HCT116 (cell line): ENCODE results near the gene ZNF469. TPM values are rescaled to one million over a fixed set of nuclear protein-coding genes. Genes with fewer than 3 reads are reported as not detected.

Experiments
- ATAC-seq: fragments of 200-7000 bp; cut with Tn5 transposase; 2 replicates; pipeline ENCODE4 v1.9.1; 2020; ENCODE audit warnings: mild to moderate bottlenecking, moderate library complexity
- BruUV-seq: library from RNA; stranded (reverse); fragments of 400-500 nt; replicated peaks from 2 replicates; lab custom pipeline; 2021; lab: Mats Ljungman, UMichigan
- CTCF ChIA-PET: fragments of 300-600 bp; sonication (Branson Sonifier 250); formaldehyde crosslinking; loops from one replicate; lab custom pipeline; 2021; ENCODE audit warnings: antibody characterized with exemption; lab: Charles Lee
- POLR2A ChIA-PET: fragments of 300-600, 350-600 bp; sonication (Branson Sonifier 250); formaldehyde crosslinking; loops from one replicate; lab custom pipeline; 2021; ENCODE audit warnings: antibody characterized with exemption; lab: Charles Lee
- RAD21 ChIA-PET, 2 experiments: fragments of 300-600 bp; sonication (Branson Sonifier 250); formaldehyde crosslinking; loops; one replicate each; lab custom pipeline; 2023; ENCODE audit warnings: low total read pairs in 2 of 2; ENCODE audit not compliant: uncharacterized antibody in 2 of 2, unreplicated experiment in 2 of 2, low non-redundant PET in 1 of 2; lab: Charles Lee
- DNase-seq: peaks from one replicate; pipeline ENCODE4 v3.0.0-alpha.2; 2010; ENCODE audit warnings: low read depth, low spot score
- H2AFZ ChIP-seq: fragments of 200-600 bp; shearing (Covaris generic), sonication (generic); 2 replicates; pipeline ENCODE4 v1.6.1; 2017; ENCODE audit warnings: low read depth, mixed run types, mixed read lengths, antibody characterized with exemption, low read length; ENCODE audit not compliant: poor library complexity, severe bottlenecking
- H3K27ac ChIP-seq: 2 replicates; pipeline ENCODE4 v1.5.1; 2012; ENCODE audit warnings: low read depth, low read length
- H3K27me3 ChIP-seq: fragments of 200-600 bp; sonication (generic); 2 replicates; pipeline ENCODE4 v1.6.1; 2016; ENCODE audit warnings: mixed run types, low read length, mixed read lengths; ENCODE audit not compliant: insufficient read depth
- H3K36me3 ChIP-seq, 2 experiments: fragments of 200-500 bp in 1 of 2; fragments of 200-600 bp in 1 of 2; sonication (Bioruptor generic) in 1 of 2; sonication (generic) in 1 of 2; 2 replicates each; pipeline versions ENCODE4 v1.5.1 to v1.6.1; 2014 to 2016; ENCODE audit warnings: low read length in 2 of 2, inconsistent platforms in 1 of 2, mixed read lengths in 1 of 2, mixed run types in 1 of 2; ENCODE audit not compliant: insufficient read depth in 2 of 2, control insufficient read depth in 1 of 2
- H3K4me1 ChIP-seq, 2 experiments: fragments of 200-600 bp in 1 of 2; sonication (generic) in 1 of 2; 2 replicates each; pipeline versions ENCODE4 v1.5.1 to v1.6.1; 2012 to 2017; ENCODE audit warnings: low read length in 2 of 2, inconsistent platforms in 1 of 2, mild to moderate bottlenecking in 1 of 2, mixed read lengths in 1 of 2, mixed run types in 1 of 2, moderate library complexity in 1 of 2; ENCODE audit not compliant: insufficient read depth in 2 of 2, control insufficient read depth in 1 of 2
- H3K4me2 ChIP-seq: fragments of 200-600 bp; sonication (generic); 2 replicates; pipeline ENCODE4 v1.6.1; 2017; ENCODE audit warnings: mixed run types, low read length, mixed read lengths
- H3K4me3 ChIP-seq, 2 experiments: fragments of 200-600 bp in 1 of 2; sonication (generic) in 1 of 2; replicated peaks in 1 of 2; 2 replicates each; pipeline ENCODE4 v1.5.1; 2011 to 2016; ENCODE audit warnings: low read length in 2 of 2, control low read depth in 1 of 2, low read depth in 1 of 2, mild to moderate bottlenecking in 1 of 2, mixed read lengths in 1 of 2, mixed run types in 1 of 2
- H3K79me2 ChIP-seq: fragments of 200-600 bp; sonication (generic); 2 replicates; pipeline ENCODE4 v1.6.1; 2017; ENCODE audit warnings: mild to moderate bottlenecking, mixed run types, low read length, moderate library complexity, mixed read lengths; ENCODE audit not compliant: insufficient read depth
- H3K9ac ChIP-seq: fragments of 200-600 bp; sonication (generic); 2 replicates; pipeline ENCODE4 v1.6.1; 2016; ENCODE audit warnings: low read length, mixed read lengths
- H3K9me2 ChIP-seq: fragments of 200-600 bp; sonication (generic), shearing (Covaris generic); 2 replicates; pipeline ENCODE4 v1.6.1; 2017; ENCODE audit warnings: mixed run types, mild to moderate bottlenecking, moderate library complexity; ENCODE audit not compliant: insufficient read depth
- H3K9me3 ChIP-seq, 2 experiments: fragments of 200-500 bp in 1 of 2; fragments of 200-600 bp in 1 of 2; sonication (Bioruptor generic) in 1 of 2; sonication (generic) in 1 of 2; 2 replicates each; pipeline ENCODE4 v1.6.1; 2014 to 2017; ENCODE audit warnings: low read length in 2 of 2, mixed read lengths in 2 of 2, inconsistent platforms in 1 of 2, low read depth in 1 of 2, mild to moderate bottlenecking in 1 of 2, mixed run types in 1 of 2, moderate library complexity in 1 of 2; ENCODE audit not compliant: control insufficient read depth in 1 of 2, insufficient read depth in 1 of 2
- H4K20me1 ChIP-seq: fragments of 200-600 bp; sonication (generic), shearing (Covaris generic); 2 replicates; pipeline ENCODE4 v1.6.1; 2017; ENCODE audit warnings: mixed run types, mild to moderate bottlenecking, moderate library complexity; ENCODE audit not compliant: insufficient read depth
- CBX3 ChIP-seq: IDR thresholded peaks from 2 replicates; pipeline ENCODE4 v1.6.1; 2012; ENCODE audit warnings: low read depth
- CEBPB ChIP-seq: IDR thresholded peaks from 2 replicates; pipeline ENCODE4 v1.6.1; 2012; ENCODE audit warnings: low read depth
- ELF1 ChIP-seq: IDR thresholded peaks from 2 replicates; pipeline ENCODE4 v1.6.1; 2012; ENCODE audit warnings: low read depth, borderline replicate concordance
- EZH2 ChIP-seq: fragments of 200-600 bp; sonication (generic); IDR thresholded peaks from 2 replicates; pipeline ENCODE4 v1.6.1; 2017; ENCODE audit warnings: antibody characterized with exemption, mixed run types
- EZH2phosphoT487 ChIP-seq: fragments of 200-600 bp; IDR thresholded peaks from 2 replicates; pipeline ENCODE4 v1.6.1; 2018; ENCODE audit warnings: antibody characterized with exemption, borderline replicate concordance
- JUND ChIP-seq: IDR thresholded peaks from 2 replicates; pipeline ENCODE4 v1.6.1; 2012
- POLR2A ChIP-seq: IDR thresholded peaks from 2 replicates; pipeline ENCODE4 v1.7.0; 2011; ENCODE audit warnings: borderline replicate concordance; ENCODE audit not compliant: insufficient read depth, insufficient read length; ENCODE audit errors: extremely low read depth
- POLR2AphosphoS5 ChIP-seq: IDR thresholded peaks from 2 replicates; pipeline ENCODE4 v1.6.1; 2011; ENCODE audit warnings: mild to moderate bottlenecking, low read depth, low read length, moderate library complexity
- REST ChIP-seq: IDR thresholded peaks from 2 replicates; pipeline ENCODE4 v1.6.1; 2012; ENCODE audit warnings: low read depth
- SRF ChIP-seq: IDR thresholded peaks from 2 replicates; pipeline ENCODE4 v1.6.1; 2012; ENCODE audit warnings: low read depth
- TCF7L2 ChIP-seq: IDR thresholded peaks from 2 replicates; pipeline ENCODE4 v1.7.0; 2011; ENCODE audit warnings: borderline replicate concordance, inconsistent platforms; ENCODE audit not compliant: insufficient read depth, insufficient read length; ENCODE audit errors: extremely low read depth
- ZBTB33 ChIP-seq: IDR thresholded peaks from 2 replicates; pipeline ENCODE4 v1.6.1; 2011; ENCODE audit warnings: mild to moderate bottlenecking, low read length, moderate library complexity; ENCODE audit not compliant: insufficient replicate concordance; ENCODE audit errors: extremely low read depth
- ZFX ChIP-seq: fragments of 450-650 bp; IDR thresholded peaks from 2 replicates; pipeline ENCODE4 v1.6.1; 2017
- ZNF274 ChIP-seq: fragments of 200-500 bp; sonication (Bioruptor generic); IDR thresholded peaks from 2 replicates; pipeline ENCODE4 v1.6.1; 2014; ENCODE audit warnings: mild to moderate bottlenecking, low read depth, low read length, inconsistent platforms
- intact Hi-C: fragments of 100-400 bp; cut with micrococcal nuclease; formaldehyde crosslinking; loops from 2 replicates; pipeline ENCODE4 v1.10.0; 2022
- total RNA-seq: library from RNA; stranded (reverse); gene quantifications from one replicate; pipeline ENCODE4 v1.2.1, GENCODE V29; 2021; ENCODE audit not compliant: unreplicated experiment
- TF ChIP-seq, protein P1 (sequence below): IDR thresholded peaks from 2 replicates; pipeline ENCODE4 v1.6.1; 2012

The ZNF469 gene
- total RNA-seq, 1 experiment from 2014 or later = 5.9 TPM

GRCh38 chr16:88387941-88388627, 5.3 kb downstream of the ZNF469 start:
- H3K4me2 ChIP-seq = no peak overlapping the region
- no peak overlapping the region for H3K4me3 ChIP-seq
- peaks cover 50% of the 10 kb centered on the region for H3K79me2 ChIP-seq
- no peak overlapping the region for H3K9ac ChIP-seq
- DNase-seq = no peak
- intact Hi-C loops = no loop called here
- CTCF ChIA-PET = no interaction called here
- no peaks in the 10 kb centered on the region for H4K20me1 ChIP-seq
- TF ChIP-seq ELF1 (no peak), JUND (no peak), POLR2AphosphoS5 (no peak), POLR2A (no peak), EZH2phosphoT487 (no peak)
- TF ChIP-seq, protein P1, sequence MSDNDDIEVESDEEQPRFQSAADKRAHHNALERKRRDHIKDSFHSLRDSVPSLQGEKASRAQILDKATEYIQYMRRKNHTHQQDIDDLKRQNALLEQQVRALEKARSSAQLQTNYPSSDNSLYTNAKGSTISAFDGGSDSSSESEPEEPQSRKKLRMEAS = no peak
- RAD21 ChIA-PET = no interaction called here
- POLR2A ChIA-PET = interaction anchor here (0.8 kb wide), 1 partner anchor 9 kb away, joined by 3 read pairs; no protein-coding TSS in a partner anchor
- H3K27me3 ChIP-seq = no peaks in the 10 kb centered on the region
- H3K9me2 ChIP-seq = no peaks in the 10 kb centered on the region
- no peaks in the 10 kb centered on the region for H3K9me3 ChIP-seq
- peaks cover 0 to 8% of the 10 kb centered on the region in 2 experiments; a peak in 1 of 4 replicates for H3K36me3 ChIP-seq
- ATAC-seq = no peak
- no peak overlapping the region for H3K27ac ChIP-seq
- H3K4me1 ChIP-seq = peaks cover 9 to 18% of the 10 kb centered on the region in 2 experiments
- no peak overlapping the region for H2AFZ ChIP-seq
- no TSS peak for BruUV-seq

DNA sequence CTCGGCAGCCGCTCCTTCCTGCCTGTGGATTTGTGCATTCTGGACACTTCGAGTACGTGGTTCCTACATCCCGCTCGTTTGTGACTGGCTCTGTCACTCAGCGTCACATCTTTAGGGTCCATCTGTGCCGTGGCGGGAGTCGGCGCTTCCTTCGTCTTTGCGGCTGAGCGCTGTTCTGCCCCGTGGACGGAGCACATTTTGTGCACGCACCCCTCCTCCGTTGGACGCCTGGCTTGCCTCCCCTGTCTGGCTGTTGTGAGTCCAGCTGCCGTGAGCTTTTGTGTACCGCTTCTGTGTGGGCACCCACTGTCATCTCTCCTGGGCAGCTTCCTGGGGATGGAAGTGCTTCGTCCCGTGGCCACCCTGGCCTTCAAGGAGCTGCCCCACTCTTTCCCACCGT, 6.4 kb downstream of the ZNF469 start:
- Histone ChIP-seq H4K20me1 (no peaks in the 10 kb centered on the region), H3K9me2 (no peaks in the 10 kb centered on the region), H3K36me3 (peaks cover 0 to 8% of the 10 kb centered on the region in 2 experiments; a peak in 1 of 4 replicates), H3K4me3 (no peak overlapping the region), H3K79me2 (peaks cover 44% of the 10 kb centered on the region), H2AFZ (no peak overlapping the region), H3K4me2 (no peak overlapping the region), H3K27me3 (no peaks in the 10 kb centered on the region), H3K27ac (no peak overlapping the region), H3K4me1 (peaks cover 6 to 13% of the 10 kb centered on the region in 2 experiments), H3K9ac (no peak overlapping the region), H3K9me3 (no peaks in the 10 kb centered on the region)
- no TSS peak for BruUV-seq
- no peak for DNase-seq
- ChIA-PET CTCF (no interaction called here), POLR2A (no interaction called here), RAD21 (no interaction called here)
- ATAC-seq = no peak
- intact Hi-C loops = no loop called here
- no peak for TF ChIP-seq ELF1
- no peak for TF ChIP-seq CEBPB
- TF ChIP-seq TCF7L2 = no peak
- TF ChIP-seq ZFX = no peak
- TF ChIP-seq REST = no peak
- TF ChIP-seq ZBTB33 = no peak
- TF ChIP-seq POLR2A = no peak
- no peak for TF ChIP-seq EZH2phosphoT487
- no peak for TF ChIP-seq CBX3
- no peak for TF ChIP-seq EZH2
- no peak for TF ChIP-seq ZNF274
- no peak for TF ChIP-seq SRF
